Activated CD4-positive, alpha-beta T cell treated with anti-CD3 and anti-CD28 coated beads for 36 hours (primary cell): ENCODE measurements around the gene RAI2. TPM values are rescaled to one million over a fixed set of nuclear protein-coding genes. Genes with fewer than 3 reads are reported as not detected.

Source experiments
- ATAC-seq: fragments of 200-7000 bp; cut with Tn5 transposase; one replicate; pipeline ENCODE4 v1.10.0; 2021; ENCODE audit warnings: mild to moderate bottlenecking, moderate library complexity
- CTCF ChIA-PET: fragments of 350-600 bp; sonication (Branson Sonifier 250); formaldehyde crosslinking; loops from one replicate; lab custom pipeline; 2021; ENCODE audit warnings: antibody characterized with exemption; lab: Charles Lee
- POLR2A ChIA-PET: fragments of 350-600 bp; sonication (Branson Sonifier 250); formaldehyde crosslinking; loops from one replicate; lab custom pipeline; 2021; ENCODE audit warnings: antibody characterized with exemption, inconsistent platforms; lab: Charles Lee
- DNase-seq: peaks from one replicate; pipeline ENCODE4 v3.0.0-alpha.2; 2020
- H3K27ac Mint-ChIP-seq: one replicate; pipeline ENCODE4 v1.8.0; 2021; ENCODE audit warnings: mixed read lengths
- H3K27me3 Mint-ChIP-seq: one replicate; pipeline ENCODE4 v1.8.0; 2021; ENCODE audit warnings: mixed read lengths
- H3K36me3 Mint-ChIP-seq: one replicate; pipeline ENCODE4 v1.8.0; 2021; ENCODE audit warnings: low read depth, mixed read lengths
- H3K4me1 Mint-ChIP-seq: one replicate; pipeline ENCODE4 v1.8.0; 2021; ENCODE audit warnings: mixed read lengths
- H3K4me3 Mint-ChIP-seq: one replicate; pipeline ENCODE4 v1.8.0; 2021; ENCODE audit warnings: mild to moderate bottlenecking, moderate library complexity, mixed read lengths
- H3K9me3 Mint-ChIP-seq: one replicate; pipeline ENCODE4 v1.8.0; 2021; ENCODE audit warnings: low read depth, mixed read lengths
- intact Hi-C, 2 experiments: fragments of 100-400 bp; cut with DNase I in 1 of 2; cut with micrococcal nuclease in 1 of 2; formaldehyde crosslinking; loops; one replicate each; pipeline versions ENCODE4 v1.14.2 to v1.15.1; 2022 to 2024; cut with DNase I, micrococcal nuclease
- total RNA-seq, 2 experiments: library from RNA; stranded (reverse); gene quantifications; one replicate each; pipeline ENCODE4 v1.2.3, GENCODE V29; 2021

The RAI2 gene
- total RNA-seq, 2 experiments from 2014 or later = 0.39 to 0.65 TPM

DNA sequence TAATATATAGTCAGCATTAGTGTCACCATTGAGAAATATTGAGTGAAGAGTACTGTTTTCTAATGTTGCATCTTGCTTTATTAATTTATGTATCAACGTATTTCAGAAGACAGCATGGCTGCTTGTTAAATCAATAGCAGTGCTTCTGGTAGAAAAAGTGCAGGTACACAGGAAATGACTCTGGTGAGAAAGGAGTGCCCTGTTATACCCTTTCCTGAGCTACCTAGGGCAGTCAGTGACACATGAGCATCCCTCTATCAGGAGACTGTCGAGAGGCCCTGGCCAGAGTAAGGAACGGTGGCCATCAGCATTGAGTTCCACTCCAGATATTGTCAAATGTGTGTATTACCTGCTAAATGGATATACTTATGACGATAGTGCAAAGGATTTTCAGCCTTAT, 81.7 kb downstream of the RAI2 start:
- H3K4me3 Mint-ChIP-seq = no peak overlapping the region
- POLR2A ChIA-PET = no interaction called here
- H3K36me3 Mint-ChIP-seq = peaks cover 2% of the 10 kb centered on the region
- CTCF ChIA-PET = interaction anchor here (0.6 kb wide), 1 partner anchor 187 kb away, joined by 3 read pairs; no protein-coding TSS in a partner anchor
- intact Hi-C loops = no loop called here
- no peak overlapping the region for H3K27ac Mint-ChIP-seq
- H3K4me1 Mint-ChIP-seq = peaks cover 25% of the 10 kb centered on the region
- H3K27me3 Mint-ChIP-seq = no peaks in the 10 kb centered on the region
- ATAC-seq (no peak), DNase-seq (no peak)
- peaks cover 3% of the 10 kb centered on the region for H3K9me3 Mint-ChIP-seq

DNA sequence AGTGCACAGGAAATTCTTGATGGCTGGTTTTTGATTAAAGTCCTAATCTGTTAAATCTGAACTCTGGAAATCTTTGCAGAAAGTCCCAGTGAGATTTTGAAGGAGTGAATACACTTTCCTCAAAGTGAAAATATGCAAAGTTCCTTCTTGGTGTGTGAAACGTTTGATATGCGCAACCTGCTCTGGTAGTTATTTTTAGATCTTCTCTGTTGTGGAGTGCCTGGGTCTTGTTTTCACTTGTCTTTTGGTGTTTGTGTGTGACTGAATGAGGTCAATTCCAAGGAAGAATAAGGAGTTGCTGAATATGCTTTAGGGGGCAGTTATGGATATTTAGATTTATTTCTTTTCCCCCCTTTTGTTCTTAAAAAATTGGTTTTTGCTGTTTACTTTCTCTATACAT, 82.1 kb downstream of the RAI2 start:
- ChIA-PET POLR2A (no interaction called here), CTCF (interaction anchor here (0.6 kb wide), 1 partner anchor 188 kb away, joined by 3 read pairs; no protein-coding TSS in a partner anchor)
- peaks cover 3% of the 10 kb centered on the region for H3K9me3 Mint-ChIP-seq
- peaks cover 2% of the 10 kb centered on the region for H3K36me3 Mint-ChIP-seq
- peak overlapping the region; percentile 4 for H3K27ac Mint-ChIP-seq
- peaks cover 25% of the 10 kb centered on the region for H3K4me1 Mint-ChIP-seq
- ATAC-seq (no peak), DNase-seq (no peak)
- intact Hi-C loops = no loop called here
- H3K4me3 Mint-ChIP-seq = no peak overlapping the region
- no peaks in the 10 kb centered on the region for H3K27me3 Mint-ChIP-seq

DNA sequence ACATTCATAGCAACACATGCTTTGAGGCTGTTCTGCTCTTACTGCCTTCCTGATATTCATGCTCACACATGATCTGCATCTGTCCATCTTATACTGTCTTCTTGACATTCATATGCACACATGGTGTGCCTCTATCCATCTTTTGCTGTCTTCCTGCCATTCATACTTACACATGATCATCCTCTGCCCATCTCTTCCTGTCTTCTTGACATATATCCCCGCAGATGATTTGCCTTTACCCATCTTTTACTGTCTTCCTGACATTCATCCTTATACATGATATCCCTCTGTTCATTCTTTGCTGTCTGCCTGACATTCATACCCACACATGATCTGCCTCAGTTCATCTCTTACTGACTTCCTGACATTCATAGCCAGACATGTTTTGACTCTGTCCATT, 87.0 kb downstream of the RAI2 start:
- ATAC-seq = no peak
- intact Hi-C loops = no loop called here
- H3K27me3 Mint-ChIP-seq = no peaks in the 10 kb centered on the region
- CTCF ChIA-PET = no interaction called here
- no peaks in the 10 kb centered on the region for H3K9me3 Mint-ChIP-seq
- H3K4me1 Mint-ChIP-seq = peaks cover 19% of the 10 kb centered on the region
- H3K4me3 Mint-ChIP-seq = no peak overlapping the region
- no peak overlapping the region for H3K27ac Mint-ChIP-seq
- POLR2A ChIA-PET = no interaction called here
- no peaks in the 10 kb centered on the region for H3K36me3 Mint-ChIP-seq
- DNase-seq = no peak

DNA sequence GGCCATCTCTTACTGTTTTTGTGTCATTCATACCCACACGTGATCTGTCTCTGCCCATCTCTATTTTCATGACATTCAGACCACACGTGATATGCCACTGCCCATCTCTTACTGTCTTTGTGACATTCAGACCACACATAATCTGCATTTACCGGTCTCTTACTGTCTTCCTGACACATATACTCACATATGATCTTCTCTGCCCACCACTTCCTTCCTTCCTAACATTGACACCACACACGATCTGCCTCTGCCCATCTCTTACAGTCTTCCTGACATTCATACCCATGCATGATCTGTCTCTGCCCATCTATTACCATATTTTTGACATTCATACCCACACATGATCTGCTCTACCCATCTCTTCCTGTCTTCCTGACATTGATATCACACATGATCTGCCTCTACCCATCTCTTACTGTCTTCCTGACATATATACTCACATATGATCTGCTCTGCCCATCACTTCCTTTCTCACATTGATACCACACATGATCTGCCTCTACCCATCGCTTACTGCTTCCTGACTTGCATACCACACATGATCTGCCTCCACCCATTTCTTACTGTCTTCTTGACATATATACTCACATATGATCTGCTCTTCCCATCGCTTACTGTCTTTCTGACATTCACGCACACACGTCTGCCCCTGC, 87.7 kb downstream of the RAI2 start:
- POLR2A ChIA-PET = no interaction called here
- intact Hi-C loops = loop anchor here in 1 of 2 experiments (2.0 kb wide), 1 partner anchor 33 kb away; no protein-coding TSS in a partner anchor

DNA sequence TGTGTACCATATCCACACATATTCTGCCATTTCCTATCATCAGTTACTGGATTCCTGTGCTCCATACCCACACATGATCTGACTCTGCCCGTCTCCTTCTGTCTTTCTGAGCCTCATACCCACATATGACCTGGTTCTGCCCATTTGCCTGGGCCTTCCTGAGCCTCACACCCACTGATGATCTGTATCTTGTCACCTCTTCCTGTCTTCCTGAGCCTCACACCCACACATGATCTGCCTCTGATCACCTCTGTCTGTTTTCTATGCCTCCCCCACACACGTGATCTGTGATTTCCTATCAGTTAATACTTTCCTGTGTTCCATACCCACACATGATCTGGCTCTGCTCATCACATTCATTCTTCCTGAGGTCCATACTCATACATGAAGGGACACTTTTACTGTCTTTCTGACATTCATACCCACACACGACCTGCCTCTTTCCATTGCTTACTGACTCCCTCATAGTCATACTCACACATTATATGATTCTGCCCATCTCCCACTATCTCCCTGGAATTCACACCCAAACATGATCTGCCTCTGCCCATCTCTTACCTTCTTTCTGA, 91.3 kb downstream of the RAI2 start:
- CTCF ChIA-PET = no interaction called here
- DNase-seq (peak; percentile 17), ATAC-seq (peak; percentile 37)
- H3K27ac Mint-ChIP-seq = no peak overlapping the region
- intact Hi-C loops = no loop called here
- H3K27me3 Mint-ChIP-seq = no peaks in the 10 kb centered on the region
- H3K4me1 Mint-ChIP-seq = no peaks in the 10 kb centered on the region
- POLR2A ChIA-PET = no interaction called here
- no peaks in the 10 kb centered on the region for H3K9me3 Mint-ChIP-seq
- no peak overlapping the region for H3K4me3 Mint-ChIP-seq
- no peaks in the 10 kb centered on the region for H3K36me3 Mint-ChIP-seq

More for the DNA sequence above, 87.7 kb downstream of the RAI2 start:
- peaks cover 12% of the 10 kb centered on the region for H3K4me1 Mint-ChIP-seq
- no peak overlapping the region for H3K4me3 Mint-ChIP-seq
- CTCF ChIA-PET = no interaction called here
- H3K36me3 Mint-ChIP-seq = no peaks in the 10 kb centered on the region
- H3K9me3 Mint-ChIP-seq = no peaks in the 10 kb centered on the region
- ATAC-seq (peak; percentile 11), DNase-seq (no peak)
- no peaks in the 10 kb centered on the region for H3K27me3 Mint-ChIP-seq
- no peak overlapping the region for H3K27ac Mint-ChIP-seq

DNA sequence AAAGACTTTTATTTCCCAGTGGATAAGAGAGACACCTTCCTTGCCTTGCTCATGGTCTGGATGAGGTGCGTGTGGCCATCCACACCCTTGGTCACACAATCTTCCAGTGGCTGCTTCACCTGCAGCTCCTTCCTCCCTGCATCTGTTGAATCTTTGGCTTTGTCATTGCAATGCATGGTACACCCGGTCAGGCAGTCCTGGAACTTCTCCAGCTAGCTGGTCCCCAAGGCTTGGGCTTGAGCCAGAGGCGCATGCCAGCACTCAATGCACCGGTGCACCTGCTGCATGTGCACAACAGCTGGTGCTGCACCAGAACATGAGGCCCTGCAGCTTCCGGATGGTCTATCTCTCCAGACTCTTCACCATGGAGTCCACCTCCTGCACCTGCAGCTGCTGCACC, 92.1 kb downstream of the RAI2 start:
- CTCF ChIA-PET = no interaction called here
- no peaks in the 10 kb centered on the region for H3K4me1 Mint-ChIP-seq

DNA sequence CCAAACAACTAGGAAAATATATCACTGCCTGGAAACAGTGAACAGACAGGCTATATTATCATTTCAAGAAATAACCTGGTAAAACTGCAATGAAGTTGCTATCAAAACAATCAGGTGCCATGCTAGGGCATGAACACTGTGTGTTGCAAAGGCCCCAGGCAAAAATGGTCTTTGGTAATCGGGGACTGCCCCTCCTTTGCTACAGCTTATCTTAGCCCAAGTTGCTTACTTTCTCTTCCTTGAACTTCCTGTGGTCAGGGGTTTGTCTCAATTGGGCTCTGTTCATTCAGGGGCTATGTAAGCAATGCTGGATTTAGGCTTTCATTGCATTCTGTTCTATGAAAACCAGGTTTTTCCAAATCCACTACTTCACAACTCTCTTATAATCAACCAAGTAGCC, 93.4 kb downstream of the RAI2 start:
- Mint-ChIP-seq H3K36me3 (no peaks in the 10 kb centered on the region), H3K27me3 (no peaks in the 10 kb centered on the region)

More for the DNA sequence above, 92.1 kb downstream of the RAI2 start:
- intact Hi-C loops = no loop called here
- Mint-ChIP-seq H3K9me3 (no peaks in the 10 kb centered on the region), H3K36me3 (no peaks in the 10 kb centered on the region), H3K4me3 (no peak overlapping the region), H3K27me3 (no peaks in the 10 kb centered on the region), H3K27ac (no peak overlapping the region)
- POLR2A ChIA-PET = no interaction called here
- ATAC-seq (no peak), DNase-seq (no peak)

DNA sequence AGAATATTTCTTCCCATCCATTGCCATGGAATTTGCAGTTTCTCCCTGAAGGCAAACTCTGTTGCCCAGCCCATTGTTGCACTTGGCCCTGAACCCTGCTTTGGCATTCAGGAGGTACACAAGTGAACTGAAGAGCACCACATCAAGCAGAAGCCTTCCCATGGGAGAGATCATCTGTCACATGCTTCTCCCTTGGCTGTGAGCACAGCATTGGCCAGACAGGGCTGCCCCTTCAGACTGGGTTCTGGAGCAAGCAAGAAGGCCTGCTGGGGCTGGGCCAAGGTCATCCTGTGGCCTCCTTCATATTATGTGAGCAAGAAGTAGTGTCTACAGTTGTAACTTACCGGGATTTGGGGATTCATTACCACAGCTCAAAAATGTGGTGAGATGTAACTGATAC, 101.1 kb downstream of the RAI2 start:
- ATAC-seq (no peak), DNase-seq (no peak)
- peaks cover 6% of the 10 kb centered on the region for H3K4me1 Mint-ChIP-seq
- CTCF ChIA-PET = no interaction called here
- intact Hi-C loops = no loop called here
- H3K27ac Mint-ChIP-seq = no peak overlapping the region
- no peaks in the 10 kb centered on the region for H3K36me3 Mint-ChIP-seq
- POLR2A ChIA-PET = no interaction called here
- H3K27me3 Mint-ChIP-seq = no peaks in the 10 kb centered on the region
- no peak overlapping the region for H3K4me3 Mint-ChIP-seq
- H3K9me3 Mint-ChIP-seq = no peaks in the 10 kb centered on the region

More for the DNA sequence above, 93.4 kb downstream of the RAI2 start:
- H3K4me3 Mint-ChIP-seq = no peak overlapping the region
- ChIA-PET CTCF (no interaction called here), POLR2A (no interaction called here)
- H3K4me1 Mint-ChIP-seq = no peaks in the 10 kb centered on the region
- intact Hi-C loops = no loop called here
- no peak overlapping the region for H3K27ac Mint-ChIP-seq
- ATAC-seq = no peak
- H3K9me3 Mint-ChIP-seq = no peaks in the 10 kb centered on the region
- DNase-seq = no peak

DNA sequence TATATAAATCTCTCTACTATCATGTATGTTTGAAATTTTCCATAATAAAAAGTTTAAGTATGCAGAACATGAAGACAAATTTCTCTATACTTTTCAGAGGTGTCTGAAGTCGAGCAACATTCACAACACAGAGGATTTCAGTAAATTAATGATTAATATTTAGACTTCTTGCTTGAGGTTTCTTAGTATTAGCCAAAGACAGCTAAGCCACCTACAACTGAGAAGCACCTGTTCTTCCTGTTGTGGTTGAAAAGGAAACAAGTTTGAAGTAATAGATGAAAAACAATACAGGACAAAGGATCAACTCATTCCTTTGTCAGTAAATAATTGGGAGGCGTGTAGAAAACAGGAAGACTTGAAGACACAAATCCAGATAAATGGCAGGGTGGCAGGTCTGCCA, 102.7 kb downstream of the RAI2 start:
- no peaks in the 10 kb centered on the region for H3K36me3 Mint-ChIP-seq
- ChIA-PET POLR2A (no interaction called here), CTCF (no interaction called here)
- DNase-seq (no peak), ATAC-seq (no peak)
- H3K4me1 Mint-ChIP-seq = peaks cover 6% of the 10 kb centered on the region
- no peaks in the 10 kb centered on the region for H3K27me3 Mint-ChIP-seq
- no peaks in the 10 kb centered on the region for H3K9me3 Mint-ChIP-seq
- H3K4me3 Mint-ChIP-seq = no peak overlapping the region
- H3K27ac Mint-ChIP-seq = no peak overlapping the region
- intact Hi-C loops = no loop called here

DNA sequence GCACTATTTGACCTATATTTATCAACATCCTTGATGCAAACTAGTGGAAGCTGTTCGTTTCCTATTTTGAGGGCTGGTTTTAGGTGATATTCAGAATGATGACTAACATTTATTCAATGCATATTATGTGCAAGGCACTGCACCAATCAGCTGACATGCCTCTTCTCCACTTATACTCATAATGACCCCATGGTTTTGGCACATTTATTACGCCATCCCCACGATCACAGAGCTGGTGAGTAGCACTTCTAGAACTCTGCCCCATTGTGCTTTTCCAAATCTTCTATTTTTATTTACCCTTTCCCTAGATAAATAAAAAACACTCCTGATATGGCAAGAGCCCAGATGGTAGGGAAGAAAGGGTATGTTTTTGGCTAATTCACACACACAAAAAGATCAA, 110.7 kb downstream of the RAI2 start:
- POLR2A ChIA-PET = no interaction called here
- DNase-seq = no peak
- H3K9me3 Mint-ChIP-seq = no peaks in the 10 kb centered on the region
- CTCF ChIA-PET = no interaction called here
- ATAC-seq = no peak
- H3K4me1 Mint-ChIP-seq = no peaks in the 10 kb centered on the region
- no peak overlapping the region for H3K4me3 Mint-ChIP-seq
- H3K36me3 Mint-ChIP-seq = peaks cover 8% of the 10 kb centered on the region
- no peak overlapping the region for H3K27ac Mint-ChIP-seq
- intact Hi-C loops = no loop called here
- no peaks in the 10 kb centered on the region for H3K27me3 Mint-ChIP-seq
